HEK293T (cell line): ENCODE results near the gene SNX8.

ENCODE experiments used
- FOXK2 ChIP-seq: fragments of 450-650 bp; IDR thresholded peaks from 2 replicates; pipeline ENCODE4 v1.6.1; 2016; ENCODE audit warnings: mild to moderate bottlenecking
- FOXM1 ChIP-seq: fragments of 450-650 bp; IDR thresholded peaks from 2 replicates; pipeline ENCODE4 v1.6.1; 2017; ENCODE audit warnings: mild to moderate bottlenecking, borderline replicate concordance

DNA sequence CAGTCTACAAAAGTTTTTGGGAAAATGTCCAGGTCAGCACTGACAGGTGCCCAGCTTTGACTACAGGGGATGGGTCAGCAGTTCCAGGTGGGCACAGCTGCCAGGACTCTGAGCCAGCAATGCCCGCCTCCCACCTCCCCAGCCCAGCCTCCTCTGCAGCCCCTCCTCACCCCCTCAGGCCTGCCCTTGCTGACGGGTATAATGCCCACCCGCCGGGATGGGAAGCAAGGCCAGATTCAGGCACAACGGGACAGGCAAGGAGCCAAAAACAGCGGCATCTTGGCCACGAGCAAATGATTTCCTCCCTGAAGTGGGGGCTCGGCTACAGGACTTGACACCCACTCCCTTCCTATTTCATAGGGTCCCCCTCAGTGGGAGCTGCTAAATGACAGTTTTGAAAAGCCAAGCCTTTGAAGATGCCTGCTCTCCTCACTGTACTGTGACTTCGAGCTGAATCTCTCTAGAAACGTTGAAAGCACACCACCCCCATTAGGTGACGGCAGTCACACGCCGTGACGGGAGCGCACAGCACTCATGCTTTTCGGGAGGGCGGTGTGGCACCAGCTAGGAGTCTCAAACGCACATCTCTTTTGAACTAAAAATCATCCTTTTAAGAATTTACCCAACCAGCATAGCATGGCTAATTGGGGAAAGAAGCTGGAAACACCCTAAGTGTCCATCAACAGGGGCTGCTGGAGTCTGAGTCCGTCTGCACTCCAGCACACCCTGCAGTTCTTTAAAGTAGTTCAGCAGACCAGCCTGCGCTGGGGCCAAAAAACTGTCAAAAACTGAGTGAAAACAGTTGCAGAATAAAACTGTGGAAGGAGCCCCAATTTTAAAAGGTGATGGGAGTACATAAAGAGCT is 111.1 kb downstream of the SNX8 start:
- TF ChIP-seq FOXM1 (no peak), FOXK2 (no peak)
